HL-60 (cell line): ENCODE data around the gene NTN3.

Experiments
- GABPA ChIP-seq: IDR thresholded peaks from 2 replicates; pipeline ENCODE4 v1.6.1; 2012; ENCODE audit warnings: low read depth
- POLR2AphosphoS5 ChIP-seq: IDR thresholded peaks from 2 replicates; pipeline ENCODE4 v1.6.1; 2012; ENCODE audit warnings: low read depth
- TF ChIP-seq, protein P1 (sequence below): IDR thresholded peaks from 2 replicates; pipeline ENCODE4 v1.6.1; 2012; ENCODE audit warnings: low read depth; ENCODE audit not compliant: insufficient replicate concordance
- TF ChIP-seq, protein P2 (sequence below): IDR thresholded peaks from one replicate; pipeline ENCODE4 v1.5.1; 2011; ENCODE audit warnings: low read length, control low read depth, inconsistent platforms; ENCODE audit not compliant: insufficient read depth

DNA sequence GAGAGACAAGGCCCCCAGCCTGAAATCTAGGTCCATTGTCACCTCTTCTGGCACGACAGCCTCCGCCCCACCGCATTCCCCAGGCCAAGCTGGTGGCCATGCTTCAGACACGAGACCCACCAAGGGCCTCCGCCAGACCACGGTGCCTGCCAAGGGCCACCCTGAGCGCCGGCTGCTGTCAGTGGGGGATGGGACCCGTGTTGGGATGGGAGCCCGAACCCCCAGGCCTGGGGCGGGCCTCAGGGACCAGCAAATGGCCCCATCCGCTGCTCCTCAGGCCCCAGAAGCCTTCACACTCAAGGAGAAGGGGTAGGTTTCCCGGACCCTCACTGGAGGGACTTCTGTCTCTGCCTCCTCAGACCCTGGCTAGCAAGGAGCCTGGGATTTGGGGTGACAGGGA, 10.2 kb upstream of the NTN3 start:
- TF ChIP-seq POLR2AphosphoS5 (no peak), GABPA (no peak)
- TF ChIP-seq, protein P1, sequence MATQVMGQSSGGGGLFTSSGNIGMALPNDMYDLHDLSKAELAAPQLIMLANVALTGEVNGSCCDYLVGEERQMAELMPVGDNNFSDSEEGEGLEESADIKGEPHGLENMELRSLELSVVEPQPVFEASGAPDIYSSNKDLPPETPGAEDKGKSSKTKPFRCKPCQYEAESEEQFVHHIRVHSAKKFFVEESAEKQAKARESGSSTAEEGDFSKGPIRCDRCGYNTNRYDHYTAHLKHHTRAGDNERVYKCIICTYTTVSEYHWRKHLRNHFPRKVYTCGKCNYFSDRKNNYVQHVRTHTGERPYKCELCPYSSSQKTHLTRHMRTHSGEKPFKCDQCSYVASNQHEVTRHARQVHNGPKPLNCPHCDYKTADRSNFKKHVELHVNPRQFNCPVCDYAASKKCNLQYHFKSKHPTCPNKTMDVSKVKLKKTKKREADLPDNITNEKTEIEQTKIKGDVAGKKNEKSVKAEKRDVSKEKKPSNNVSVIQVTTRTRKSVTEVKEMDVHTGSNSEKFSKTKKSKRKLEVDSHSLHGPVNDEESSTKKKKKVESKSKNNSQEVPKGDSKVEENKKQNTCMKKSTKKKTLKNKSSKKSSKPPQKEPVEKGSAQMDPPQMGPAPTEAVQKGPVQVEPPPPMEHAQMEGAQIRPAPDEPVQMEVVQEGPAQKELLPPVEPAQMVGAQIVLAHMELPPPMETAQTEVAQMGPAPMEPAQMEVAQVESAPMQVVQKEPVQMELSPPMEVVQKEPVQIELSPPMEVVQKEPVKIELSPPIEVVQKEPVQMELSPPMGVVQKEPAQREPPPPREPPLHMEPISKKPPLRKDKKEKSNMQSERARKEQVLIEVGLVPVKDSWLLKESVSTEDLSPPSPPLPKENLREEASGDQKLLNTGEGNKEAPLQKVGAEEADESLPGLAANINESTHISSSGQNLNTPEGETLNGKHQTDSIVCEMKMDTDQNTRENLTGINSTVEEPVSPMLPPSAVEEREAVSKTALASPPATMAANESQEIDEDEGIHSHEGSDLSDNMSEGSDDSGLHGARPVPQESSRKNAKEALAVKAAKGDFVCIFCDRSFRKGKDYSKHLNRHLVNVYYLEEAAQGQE: no peak
- TF ChIP-seq, protein P2, sequence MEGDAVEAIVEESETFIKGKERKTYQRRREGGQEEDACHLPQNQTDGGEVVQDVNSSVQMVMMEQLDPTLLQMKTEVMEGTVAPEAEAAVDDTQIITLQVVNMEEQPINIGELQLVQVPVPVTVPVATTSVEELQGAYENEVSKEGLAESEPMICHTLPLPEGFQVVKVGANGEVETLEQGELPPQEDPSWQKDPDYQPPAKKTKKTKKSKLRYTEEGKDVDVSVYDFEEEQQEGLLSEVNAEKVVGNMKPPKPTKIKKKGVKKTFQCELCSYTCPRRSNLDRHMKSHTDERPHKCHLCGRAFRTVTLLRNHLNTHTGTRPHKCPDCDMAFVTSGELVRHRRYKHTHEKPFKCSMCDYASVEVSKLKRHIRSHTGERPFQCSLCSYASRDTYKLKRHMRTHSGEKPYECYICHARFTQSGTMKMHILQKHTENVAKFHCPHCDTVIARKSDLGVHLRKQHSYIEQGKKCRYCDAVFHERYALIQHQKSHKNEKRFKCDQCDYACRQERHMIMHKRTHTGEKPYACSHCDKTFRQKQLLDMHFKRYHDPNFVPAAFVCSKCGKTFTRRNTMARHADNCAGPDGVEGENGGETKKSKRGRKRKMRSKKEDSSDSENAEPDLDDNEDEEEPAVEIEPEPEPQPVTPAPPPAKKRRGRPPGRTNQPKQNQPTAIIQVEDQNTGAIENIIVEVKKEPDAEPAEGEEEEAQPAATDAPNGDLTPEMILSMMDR: no peak
